ENCODE results near the gene STX3.
"Not testable (repeated sequence)": the region's sequence is repeated elsewhere in the genome, so short reads cannot be mapped to it uniquely, and the experiment has no call there.

STX3 gene

DNA sequence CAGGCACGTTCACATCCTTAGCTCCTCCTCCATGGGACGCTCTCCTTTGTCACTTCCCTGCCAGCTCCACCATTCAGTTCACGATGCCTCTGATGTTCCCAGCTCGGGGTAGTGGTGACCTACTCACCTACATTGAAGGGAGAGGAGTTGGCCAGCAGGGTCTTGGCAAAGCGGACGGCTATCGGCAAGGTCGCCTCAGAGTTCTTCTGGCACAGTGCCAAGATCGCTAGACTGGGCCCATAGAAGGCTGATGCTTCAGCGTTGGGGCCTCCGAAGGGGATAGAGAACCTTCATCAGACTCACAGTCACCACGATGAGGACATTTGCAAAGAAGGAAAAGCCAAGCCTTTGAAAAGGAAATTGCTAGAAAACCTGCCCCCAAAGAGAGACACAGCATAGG, 87.1 kb downstream of the STX3 start:
- DNase-seq (ENCODE audit: low spot score): no peak

DNA sequence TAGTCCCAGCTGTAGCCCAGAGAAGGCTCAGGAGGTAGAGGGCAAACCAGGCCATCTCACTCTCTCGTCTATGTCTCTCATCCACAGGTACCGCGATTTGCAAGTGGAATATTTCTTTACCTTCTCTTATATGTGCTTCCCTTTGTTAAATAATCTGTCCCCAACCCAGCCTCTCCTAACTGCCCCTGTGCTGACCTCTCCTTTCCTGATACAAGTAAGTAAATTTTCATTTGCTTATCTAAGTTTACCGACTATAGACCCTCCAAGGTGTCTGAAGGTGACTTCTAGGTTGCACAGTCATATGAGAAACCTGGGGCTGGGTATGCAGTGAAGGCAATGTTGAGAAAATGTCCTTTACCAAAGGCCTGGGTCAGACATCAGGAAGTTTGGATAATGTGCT, 90.2 kb downstream of the STX3 start, which contains the start of gene CBLIF:
TSS of gene CBLIF (minus strand) at position 101 of the 400 bp plus-strand sequence. CDS start at position 55, 46 bp downstream.
- no peak for DNase-seq (ENCODE audit: low spot score)

DNA sequence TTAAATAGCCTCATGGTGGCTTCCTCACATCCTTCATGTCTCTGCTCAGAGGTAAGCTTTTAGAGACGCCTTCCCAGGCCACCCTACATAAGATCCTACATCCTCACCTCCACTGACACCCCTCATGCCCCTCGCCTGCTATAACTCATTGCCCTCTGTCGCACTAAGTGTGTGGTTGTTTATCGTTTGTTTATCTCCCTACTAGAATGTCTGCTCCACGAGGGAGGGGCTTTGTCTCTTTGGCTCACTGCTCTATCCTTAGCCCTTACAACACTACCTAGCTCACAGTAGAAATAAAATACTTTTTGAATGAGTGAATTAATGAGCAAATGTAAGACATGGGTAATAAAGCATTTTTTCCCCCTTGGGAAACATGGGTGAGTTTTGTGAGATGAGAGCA, 91.4 kb downstream of the STX3 start:
- no peak for DNase-seq (ENCODE audit: low spot score)

DNA sequence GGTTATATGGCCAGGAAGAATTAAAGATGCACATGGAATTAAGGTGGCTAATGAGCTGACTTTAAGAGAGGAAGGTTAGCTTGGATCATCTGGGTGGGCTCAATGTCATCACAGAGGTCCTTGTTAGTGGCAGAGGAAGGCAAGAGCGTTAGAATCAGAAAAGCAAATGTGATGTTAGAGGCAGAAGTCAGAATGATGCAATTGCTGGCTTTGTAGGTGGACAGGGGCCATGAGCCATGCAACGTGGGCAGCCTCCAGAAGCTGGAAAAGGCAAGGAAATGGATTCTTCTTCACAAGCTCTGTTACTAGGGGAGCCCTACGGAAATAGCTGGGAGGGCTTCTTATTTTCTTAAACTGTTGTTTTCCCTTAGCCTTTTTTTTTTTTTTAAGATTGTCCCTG, 92.5 kb downstream of the STX3 start:
- DNase-seq (ENCODE audit: low spot score): no peak

DNA sequence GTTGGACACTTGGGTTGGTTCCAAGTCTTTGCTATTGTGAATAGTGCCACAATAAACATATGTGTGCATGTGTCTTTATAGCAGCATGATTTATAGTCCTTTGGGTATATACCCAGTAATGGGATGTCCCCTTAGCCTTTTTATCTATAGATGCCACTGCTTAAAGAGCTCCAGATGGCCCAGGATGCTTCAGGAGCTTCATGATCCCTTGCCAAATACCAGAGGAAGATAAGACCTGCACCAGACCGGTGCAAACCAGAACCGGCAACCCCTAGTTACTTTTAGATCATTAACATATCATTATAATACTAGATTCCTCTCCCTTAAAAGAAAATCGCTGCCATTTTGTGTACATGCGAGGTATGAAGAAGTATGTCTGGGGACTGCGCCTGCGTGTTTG, 93.3 kb downstream of the STX3 start:
- DNase-seq (ENCODE audit: low spot score): not testable (repeated sequence)

DNA sequence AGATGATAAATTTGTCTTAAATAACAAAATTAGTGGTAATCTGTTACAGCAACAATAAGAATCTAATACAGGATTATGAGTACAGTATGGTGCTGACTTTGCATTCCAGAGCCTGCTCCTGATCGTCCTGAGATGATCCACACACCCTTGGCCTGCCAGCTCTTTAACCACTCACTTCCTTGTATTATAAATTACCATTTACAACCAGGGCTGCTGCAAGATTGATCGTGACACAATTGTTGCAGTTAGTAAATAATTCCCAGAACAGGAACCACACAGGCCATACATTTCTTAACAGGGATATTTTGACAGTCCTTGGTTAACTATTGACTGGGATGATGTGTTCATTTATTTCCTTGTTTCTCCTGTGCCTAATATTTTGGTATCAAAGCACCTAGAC, 94.0 kb downstream of the STX3 start:
- DNase-seq (ENCODE audit: low spot score): no peak

DNA sequence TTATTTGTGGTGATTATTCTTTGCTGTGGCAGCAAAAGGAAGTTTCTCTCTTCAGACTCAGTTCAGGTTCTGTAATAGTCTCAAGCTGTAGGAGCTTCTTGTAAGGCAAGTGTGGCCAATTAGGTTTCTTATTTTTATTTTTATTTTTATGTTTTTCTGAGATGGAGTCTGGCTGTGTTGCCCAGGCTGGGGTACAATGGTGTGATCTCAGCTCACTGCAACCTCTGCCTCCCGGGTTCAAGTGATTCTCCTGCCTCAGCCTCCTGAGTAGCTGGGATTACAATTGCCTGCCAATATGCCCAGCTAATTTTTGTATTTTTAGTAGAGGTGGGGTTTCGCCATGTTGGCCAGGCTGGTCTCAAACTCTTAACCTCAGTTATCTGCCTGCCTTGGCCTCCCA, 94.4 kb downstream of the STX3 start:
- not testable (repeated sequence) for DNase-seq (ENCODE audit: low spot score)

DNA sequence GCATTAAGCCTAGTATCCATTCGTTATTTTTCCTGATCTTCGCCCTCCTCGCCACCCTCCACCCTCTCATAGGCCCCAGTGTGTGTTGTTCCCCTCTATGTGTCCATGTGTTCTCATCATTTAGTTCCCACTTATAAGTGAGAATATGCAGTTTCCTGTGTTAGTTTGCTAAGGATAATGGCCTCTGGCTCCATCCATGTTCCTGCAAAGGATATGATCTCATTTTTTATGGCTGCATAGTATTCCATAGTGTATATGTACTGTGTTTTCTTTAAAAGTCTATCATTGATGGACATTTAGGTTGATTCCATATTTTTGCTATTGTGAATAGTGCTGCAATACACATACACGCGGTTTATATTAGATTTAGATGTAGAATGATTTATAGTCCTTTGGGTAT, 96.2 kb downstream of the STX3 start:
- not testable (repeated sequence) for DNase-seq (ENCODE audit: low spot score)

DNA sequence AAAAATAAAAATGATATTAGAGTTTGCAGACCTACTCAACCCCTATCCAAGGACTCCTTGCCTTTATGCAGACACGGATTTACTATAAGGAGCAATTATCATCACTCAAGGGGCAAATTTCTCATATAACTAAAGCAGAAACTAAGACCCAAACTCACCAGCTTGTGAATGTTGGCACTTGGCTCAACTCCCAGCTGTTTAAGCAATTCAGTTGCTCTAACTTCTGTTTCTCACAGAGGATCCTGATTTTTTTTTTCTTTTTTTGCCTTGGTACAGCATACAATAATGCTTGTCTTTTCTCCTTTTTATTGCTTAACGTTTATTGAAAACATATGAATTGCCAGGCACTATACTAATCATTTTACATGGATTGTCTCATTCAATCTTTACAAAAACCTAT, 99.7 kb downstream of the STX3 start:
- no peak for DNase-seq (ENCODE audit: low spot score)
